AG20443 (cell line): ENCODE measurements around the gene LRCH3.
"Not testable (repeated sequence)": the region's sequence is repeated elsewhere in the genome, so short reads cannot be mapped to it uniquely, and the experiment has no call there.

Experiments
- DNase-seq: peaks from one replicate; pipeline ENCODE4 v3.0.0; 2012; ENCODE audit warnings: low spot score, mixed read lengths

LRCH3 gene

GRCh38 chr3:197836244-197836643, 45.2 kb downstream of the LRCH3 start:
- DNase-seq, result no peak

GRCh38 chr3:197837282-197837681, 46.2 kb downstream of the LRCH3 start:
- no peak for DNase-seq

- no peak for DNase-seq
These were observed 50.7 kb downstream of the LRCH3 start for GRCh38 chr3:197841789-197842188.

GRCh38 chr3:197846491-197846890, 55.4 kb downstream of the LRCH3 start:
- no peak for DNase-seq

GRCh38 chr3:197847866-197848401, 56.9 kb downstream of the LRCH3 start:
- peak; percentile 10 for DNase-seq

- peak; percentile 56 for DNase-seq
These were observed 63.7 kb downstream of the LRCH3 start for GRCh38 chr3:197854596-197855343.

GRCh38 chr3:197855571-197855970, 64.5 kb downstream of the LRCH3 start:
- no peak for DNase-seq

GRCh38 chr3:197856199-197856816, 65.3 kb downstream of the LRCH3 start:
- no peak for DNase-seq

- no peak for DNase-seq
These were observed 67.1 kb downstream of the LRCH3 start for GRCh38 chr3:197858133-197858532.

GRCh38 chr3:197858598-197858997, 67.5 kb downstream of the LRCH3 start:
- DNase-seq, result no peak

- DNase-seq, result no peak
These were observed 75.0 kb downstream of the LRCH3 start for GRCh38 chr3:197866035-197866434.

- DNase-seq, result no peak
These were observed 82.3 kb downstream of the LRCH3 start for GRCh38 chr3:197873329-197873728.

- no peak for DNase-seq
These were observed 83.0 kb downstream of the LRCH3 start for GRCh38 chr3:197874064-197874463.

GRCh38 chr3:197874653-197875052, 83.6 kb downstream of the LRCH3 start:
- no peak for DNase-seq

- DNase-seq, result no peak
These were observed 86.8 kb downstream of the LRCH3 start for GRCh38 chr3:197877902-197878301.

GRCh38 chr3:197878427-197878826, 87.4 kb downstream of the LRCH3 start:
- no peak for DNase-seq

- no peak for DNase-seq
These were observed 89.6 kb downstream of the LRCH3 start for GRCh38 chr3:197880491-197881269.

- no peak for DNase-seq
These were observed 90.4 kb downstream of the LRCH3 start for GRCh38 chr3:197881270-197881969.

- no peak for DNase-seq
These were observed 90.9 kb downstream of the LRCH3 start for GRCh38 chr3:197881970-197882338.

- DNase-seq, result no peak
These were observed 91.5 kb downstream of the LRCH3 start for GRCh38 chr3:197882586-197882985.

GRCh38 chr3:197883541-197883940, 92.5 kb downstream of the LRCH3 start:
- DNase-seq, result no peak

- DNase-seq, result not testable (repeated sequence)
These were observed 93.3 kb downstream of the LRCH3 start for GRCh38 chr3:197884330-197884729.
